Vagina (tissue), 2 donors: ENCODE data around the gene PIH1D1. TPM values are rescaled to one million over a fixed set of nuclear protein-coding genes. Genes with fewer than 3 reads are reported as not detected.
"Not testable (repeated sequence)": the region's sequence is repeated elsewhere in the genome, so short reads cannot be mapped to it uniquely, and the experiment has no call there.

Source experiments
- DNase-seq, 2 donors: peaks; one replicate each; pipeline ENCODE4 v3.0.0-alpha.2; 2017; ENCODE audit errors: extremely low spot score in 2 of 2
- H3K27ac ChIP-seq: fragments of 200-600 bp; sonication (generic); one replicate; pipeline ENCODE4 v1.5.1; 2019
- H3K27me3 ChIP-seq: fragments of 200-600 bp; sonication (generic); one replicate; pipeline ENCODE4 v1.5.1; 2019
- H3K36me3 ChIP-seq, 2 donors: fragments of 200-600 bp; sonication (generic); one replicate each; pipeline ENCODE4 v1.5.1; 2017 to 2019
- H3K4me1 ChIP-seq: fragments of 200-600 bp; sonication (generic); one replicate; pipeline ENCODE4 v1.5.1; 2019
- H3K4me3 ChIP-seq, 2 donors: fragments of 200-600 bp; sonication (generic); 1 replicate in 1 of 2; 2 replicates in 1 of 2; pipeline ENCODE4 v1.5.1; 2016 to 2019
- H3K9me3 ChIP-seq: fragments of 200-600 bp; sonication (generic); one replicate; pipeline ENCODE4 v1.5.1; 2019
- CTCF ChIP-seq, 3 experiments: fragments of 450-650 bp in 2 of 3; fragments of 200-600 bp in 1 of 3; sonication (generic) in 1 of 3; IDR thresholded peaks; one replicate each; pipeline ENCODE4 v1.5.1; 2017 to 2019; ENCODE audit warnings: antibody characterized with exemption in 3 of 3, mild to moderate bottlenecking in 2 of 3, moderate library complexity in 2 of 3
- POLR2A ChIP-seq, 2 donors: fragments of 450-650 bp; IDR thresholded peaks; one replicate each; pipeline ENCODE4 v1.6.1; 2017; ENCODE audit warnings: antibody characterized with exemption in 2 of 2, mild to moderate bottlenecking in 2 of 2, moderate library complexity in 2 of 2
- POLR2AphosphoS5 ChIP-seq, 2 donors: sonication (generic); formaldehyde crosslinking; IDR thresholded peaks; one replicate each; pipeline ENCODE4 v1.9.0; 2017; ENCODE audit warnings: antibody characterized with exemption in 2 of 2, mild to moderate bottlenecking in 2 of 2, low read depth in 1 of 2; ENCODE audit not compliant: insufficient read depth in 1 of 2
- intact Hi-C: fragments of 100-400 bp; cut with DNase I; formaldehyde crosslinking; loops from one replicate; pipeline ENCODE4 v1.15.1; 2023
- total RNA-seq: library from RNA; depleted of rRNA; stranded (reverse); fragments of >200 nt; gene quantifications from one replicate; pipeline ENCODE4 v1.2.3, GENCODE V29; 2016

PIH1D1 gene
- total RNA-seq, 1 donor from 2014 or later: 96.3 TPM

- Histone ChIP-seq H3K4me3 (no peak overlapping the region), H3K27me3 (no peaks in the 10 kb centered on the region), H3K9me3 (no peaks in the 10 kb centered on the region), H3K4me1 (peaks cover 19% of the 10 kb centered on the region), H3K27ac (no peak overlapping the region), H3K36me3 (peaks cover 0 to 26% of the 10 kb centered on the region in 2 donors)
- no peak for DNase-seq
- intact Hi-C loops: no loop called here
- TF ChIP-seq POLR2AphosphoS5 (IDR thresholded peaks at IDR 0.05; ENCODE audit: insufficient read depth in 1 of 2, low read depth in 1 of 2): no peak
- no peak for TF ChIP-seq POLR2A (IDR thresholded peaks at IDR 0.05)
- no peak for TF ChIP-seq CTCF (IDR thresholded peaks at IDR 0.05)
Observed at GRCh38 chr19:49461656-49462055, 10.0 kb upstream of the PIH1D1 start.

GRCh38 chr19:49461130-49461529 is 9.5 kb upstream of the PIH1D1 start:
- Histone ChIP-seq H3K4me1 (peaks cover 19% of the 10 kb centered on the region), H3K36me3 (peaks cover 0 to 24% of the 10 kb centered on the region in 2 donors)
- DNase-seq, H3K9me3 ChIP-seq, H3K27me3 ChIP-seq, intact Hi-C loops, H3K27ac ChIP-seq, H3K4me3 ChIP-seq: not testable (repeated sequence)

- intact Hi-C loops: no loop called here
- TF ChIP-seq POLR2A (IDR thresholded peaks at IDR 0.05): no peak
- no peak for TF ChIP-seq CTCF (IDR thresholded peaks at IDR 0.05)
- no peak for TF ChIP-seq POLR2AphosphoS5 (IDR thresholded peaks at IDR 0.05; ENCODE audit: insufficient read depth in 1 of 2, low read depth in 1 of 2)
- H3K4me3 ChIP-seq: no peak overlapping the region
- H3K36me3 ChIP-seq: peaks cover 0 to 14% of the 10 kb centered on the region in 2 donors
- H3K9me3 ChIP-seq: no peaks in the 10 kb centered on the region
- peaks cover 31% of the 10 kb centered on the region for H3K4me1 ChIP-seq
- no peak for DNase-seq
- no peaks in the 10 kb centered on the region for H3K27me3 ChIP-seq
- peak overlapping the region; percentile 95 for H3K27ac ChIP-seq
Observed at GRCh38 chr19:49459388-49459787, 7.8 kb upstream of the PIH1D1 start.

GRCh38 chr19:49458567-49458903 is 6.9 kb upstream of the PIH1D1 start:
- Histone ChIP-seq H3K4me1 (peaks cover 40% of the 10 kb centered on the region), H3K4me3 (no peak overlapping the region), H3K27ac (peak overlapping the region; percentile 95), H3K36me3 (peaks cover 0 to 6% of the 10 kb centered on the region in 2 donors), H3K27me3 (no peaks in the 10 kb centered on the region), H3K9me3 (no peaks in the 10 kb centered on the region)
- intact Hi-C loops: no loop called here
- DNase-seq: no peak
- no peak for TF ChIP-seq POLR2AphosphoS5 (IDR thresholded peaks at IDR 0.05; ENCODE audit: insufficient read depth in 1 of 2, low read depth in 1 of 2)
- no peak for TF ChIP-seq POLR2A (IDR thresholded peaks at IDR 0.05)
- TF ChIP-seq CTCF (IDR thresholded peaks at IDR 0.05): no peak

- no peak for DNase-seq
- H3K4me1 ChIP-seq: peaks cover 40% of the 10 kb centered on the region
- intact Hi-C loops: no loop called here
- no peaks in the 10 kb centered on the region for H3K9me3 ChIP-seq
- TF ChIP-seq POLR2A (IDR thresholded peaks at IDR 0.05): no peak
- no peak for TF ChIP-seq POLR2AphosphoS5 (IDR thresholded peaks at IDR 0.05; ENCODE audit: insufficient read depth in 1 of 2, low read depth in 1 of 2)
- TF ChIP-seq CTCF (IDR thresholded peaks at IDR 0.05): no peak
- H3K4me3 ChIP-seq: no peak overlapping the region
- H3K36me3 ChIP-seq: peaks cover 0 to 6% of the 10 kb centered on the region in 2 donors
- peak overlapping the region; percentile 95 for H3K27ac ChIP-seq
- no peaks in the 10 kb centered on the region for H3K27me3 ChIP-seq
Observed at GRCh38 chr19:49456326-49456725, 4.7 kb upstream of the PIH1D1 start.

GRCh38 chr19:49455773-49456172 is 4.2 kb upstream of the PIH1D1 start:
- Histone ChIP-seq H3K36me3 (peaks cover 0 to 6% of the 10 kb centered on the region in 2 donors), H3K27me3 (no peaks in the 10 kb centered on the region), H3K4me1 (peaks cover 44% of the 10 kb centered on the region), H3K4me3 (no peak overlapping the region), H3K9me3 (no peaks in the 10 kb centered on the region), H3K27ac (peak overlapping the region; percentile 95)
- intact Hi-C loops: no loop called here
- TF ChIP-seq POLR2A (IDR thresholded peaks at IDR 0.05) (no peak), POLR2AphosphoS5 (IDR thresholded peaks at IDR 0.05; ENCODE audit: insufficient read depth in 1 of 2, low read depth in 1 of 2) (peak in 1 of 2 donors; percentile 42), CTCF (IDR thresholded peaks at IDR 0.05) (no peak)
- DNase-seq: no peak
